22Rv1 (cell line): Measurements from ENCODE around the gene SLC47A1.
"Not testable (repeated sequence)": the region's sequence is repeated elsewhere in the genome, so short reads cannot be mapped to it uniquely, and the experiment has no call there.

Experiments
- H3K27ac ChIP-seq: fragments of 450-650 bp; 2 replicates; pipeline ENCODE4 v1.5.1; 2017
- CTCF ChIP-seq: fragments of 450-650 bp; IDR thresholded peaks from 2 replicates; pipeline ENCODE4 v1.5.1; 2017; ENCODE audit warnings: mild to moderate bottlenecking
- ZFX ChIP-seq: fragments of 450-650 bp; IDR thresholded peaks from 2 replicates; pipeline ENCODE4 v1.6.1; 2017; ENCODE audit warnings: antibody characterized with exemption, borderline replicate concordance

The SLC47A1 gene

DNA sequence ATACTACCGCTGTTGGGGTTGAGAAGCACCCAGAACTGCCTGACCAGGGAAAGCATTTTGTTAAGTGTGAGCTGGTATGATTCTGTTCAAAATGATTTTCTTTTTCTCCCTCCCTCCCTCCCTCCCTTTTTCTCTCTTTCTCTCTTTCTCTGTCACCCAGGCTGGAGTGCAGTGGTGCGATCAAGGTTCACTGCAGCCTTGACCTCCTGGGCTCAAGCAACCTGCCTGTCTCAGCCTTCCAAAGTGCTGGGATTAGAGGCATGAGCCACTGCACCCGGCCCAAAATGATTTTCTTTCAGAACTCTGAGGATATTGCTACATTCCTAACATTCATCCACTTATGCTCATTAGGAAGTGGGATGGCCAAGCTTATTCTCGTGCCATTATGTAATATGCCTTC is 41.3 kb downstream of the SLC47A1 start:
- H3K27ac ChIP-seq = no peak overlapping the region
- TF ChIP-seq CTCF (no peak), ZFX (no peak)

- H3K27ac ChIP-seq = peak overlapping the region; percentile 7; the same call in 1 of the 2 replicates
- TF ChIP-seq ZFX = no peak
- TF ChIP-seq CTCF = no peak
Measured at GRCh38 chr17:19578545-19578944, 44.9 kb downstream of the SLC47A1 start.

GRCh38 chr17:19579192-19579761 is 45.6 kb downstream of the SLC47A1 start:
- H3K27ac ChIP-seq = 0 out of 2 replicates have a peak overlapping the region, but pooled peaks have one; percentile 7
- no peak for TF ChIP-seq CTCF
- no peak for TF ChIP-seq ZFX

DNA sequence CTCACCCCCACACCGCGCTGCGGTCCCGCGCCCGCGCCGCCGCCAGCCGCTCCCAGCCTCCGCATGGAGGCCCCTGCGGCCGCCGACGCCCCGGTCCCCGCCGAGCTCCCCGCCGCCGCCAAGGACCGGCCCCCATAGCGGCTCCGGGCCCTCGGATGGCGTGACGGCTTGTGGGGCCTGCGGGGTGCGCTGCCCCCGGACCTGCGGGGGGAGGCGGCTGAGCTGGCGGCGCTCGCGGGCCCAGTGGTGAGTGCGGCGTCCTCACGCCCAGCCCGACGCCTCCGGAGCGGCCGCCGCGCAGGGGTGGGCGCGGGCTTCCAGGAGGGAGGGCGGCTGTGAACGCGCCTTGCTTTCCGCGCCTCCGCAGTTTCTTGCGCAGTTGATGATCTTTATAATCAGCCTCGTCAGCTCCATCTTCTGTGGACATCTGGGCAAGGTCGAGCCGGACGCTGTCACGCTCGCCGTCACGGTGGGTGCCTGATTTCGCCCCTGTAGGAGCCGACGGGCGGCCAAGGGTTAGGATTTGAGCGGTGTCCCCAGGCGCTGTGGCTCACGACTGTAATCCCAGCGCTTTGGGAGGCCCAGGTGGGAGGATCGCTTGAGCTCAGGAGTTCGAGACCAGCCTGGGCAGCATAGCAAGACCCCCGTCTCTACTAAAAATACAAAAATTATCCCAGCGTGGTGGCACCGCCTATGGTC is 46.4 kb downstream of the SLC47A1 start:
- no peak for TF ChIP-seq CTCF
- TF ChIP-seq ZFX = no peak

DNA sequence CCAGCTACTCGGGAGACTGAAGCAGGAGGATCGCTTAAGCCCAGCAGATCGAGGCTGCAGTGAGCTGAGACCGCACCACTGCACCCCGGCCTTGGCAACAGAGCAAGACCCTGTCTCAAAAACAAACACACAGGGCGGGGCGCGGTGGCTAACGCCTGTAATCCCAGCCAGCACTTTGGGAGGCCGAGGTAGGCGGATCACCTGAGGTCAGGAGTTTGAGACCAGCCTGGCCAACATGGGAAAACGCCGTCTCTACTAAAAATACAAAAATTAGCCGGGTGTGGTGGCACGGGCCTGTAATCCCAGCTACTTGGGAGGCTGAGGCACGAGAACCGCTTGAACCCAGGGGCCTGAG is 46.9 kb downstream of the SLC47A1 start:
- not testable (repeated sequence) for H3K27ac ChIP-seq

More for the DNA sequence above, 46.4 kb downstream of the SLC47A1 start:
- no peak overlapping the region for H3K27ac ChIP-seq

DNA sequence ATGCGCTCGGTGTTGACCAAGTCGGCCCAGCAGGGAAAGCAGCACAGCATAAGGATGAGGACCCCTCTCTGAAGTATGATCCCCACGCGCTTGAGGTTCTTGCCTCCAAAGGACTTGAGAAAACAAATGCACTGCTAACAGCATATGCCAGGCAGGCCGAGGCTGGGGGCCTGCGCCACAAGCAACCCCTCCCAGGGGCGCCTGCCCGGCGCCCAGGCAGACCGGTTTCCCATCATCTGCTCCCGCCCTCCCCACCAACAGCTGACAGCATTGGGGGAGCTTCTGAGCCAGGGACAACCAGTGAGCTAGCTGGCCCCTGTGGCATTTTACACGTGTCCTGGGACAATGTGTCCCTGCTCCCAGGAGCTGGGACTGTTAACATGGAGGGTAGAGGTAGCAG is 48.5 kb downstream of the SLC47A1 start:
- not testable (repeated sequence) for H3K27ac ChIP-seq

DNA sequence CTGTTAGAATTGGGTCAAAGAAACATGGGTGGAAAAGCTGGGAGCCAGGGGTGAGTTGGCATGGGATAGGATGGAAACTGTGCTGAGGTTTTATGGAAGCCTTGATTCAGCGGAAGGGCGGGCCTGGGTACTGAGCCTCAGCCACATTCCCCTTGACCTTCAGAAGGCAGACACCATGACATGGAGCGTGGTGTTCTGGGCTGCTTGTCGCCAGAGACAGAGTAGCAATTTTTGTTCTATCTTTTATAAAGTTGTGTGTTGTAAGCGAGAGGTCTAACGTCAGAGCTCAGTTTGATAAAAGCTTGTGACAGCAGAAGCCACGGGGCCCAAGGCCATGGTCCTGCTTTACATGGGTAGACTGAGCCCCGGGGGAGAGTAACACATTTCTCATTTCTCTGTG is 50.2 kb downstream of the SLC47A1 start:
- no peak for TF ChIP-seq CTCF
- TF ChIP-seq ZFX = no peak
- H3K27ac ChIP-seq = no peak overlapping the region

GRCh38 chr17:19590451-19590850 is 56.8 kb downstream of the SLC47A1 start:
- no peak overlapping the region for H3K27ac ChIP-seq
- TF ChIP-seq ZFX (no peak), CTCF (no peak)
